DOHH2 (cell line): Measurements from ENCODE around the gene BNIPL.

ENCODE experiments used
- H3F3A ChIP-seq: fragments of 200-600 bp; sonication (generic), shearing (Covaris generic); 2 replicates; pipeline ENCODE4 v1.6.0; 2016; ENCODE audit warnings: antibody characterized with exemption, mild to moderate bottlenecking; ENCODE audit not compliant: control insufficient read depth, insufficient read depth
- H3K27ac ChIP-seq: fragments of 200-600 bp; sonication (generic); 2 replicates; pipeline ENCODE4 v1.5.1; 2014; ENCODE audit warnings: low read depth, mild to moderate bottlenecking, low read length, moderate library complexity
- H3K27me3 ChIP-seq: fragments of 200-600 bp; sonication (generic); 2 replicates; pipeline ENCODE4 v1.6.1; 2014; ENCODE audit warnings: mild to moderate bottlenecking, low read length, mixed read lengths; ENCODE audit not compliant: control insufficient read depth
- H3K36me3 ChIP-seq: fragments of 200-600 bp; sonication (generic); 2 replicates; pipeline ENCODE4 v1.6.1; 2014; ENCODE audit warnings: mild to moderate bottlenecking, low read length, moderate library complexity, mixed read lengths; ENCODE audit not compliant: control insufficient read depth
- H3K4me1 ChIP-seq: fragments of 200-600 bp; sonication (generic); 2 replicates; pipeline ENCODE4 v1.6.1; 2014; ENCODE audit warnings: mild to moderate bottlenecking, low read length, mixed read lengths; ENCODE audit not compliant: control insufficient read depth
- H3K4me2 ChIP-seq: fragments of 200-600 bp; sonication (generic); 2 replicates; pipeline ENCODE4 v1.6.0; 2014; ENCODE audit warnings: mild to moderate bottlenecking, low read length, moderate library complexity
- H3K4me3 ChIP-seq: fragments of 200-600 bp; sonication (generic); 2 replicates; pipeline ENCODE4 v1.5.1; 2014; ENCODE audit warnings: mild to moderate bottlenecking, low read length, mixed read lengths
- H3K79me2 ChIP-seq: fragments of 200-600 bp; sonication (generic); 2 replicates; pipeline ENCODE4 v1.6.1; 2014; ENCODE audit warnings: mild to moderate bottlenecking, low read length, mixed read lengths; ENCODE audit not compliant: control insufficient read depth
- H3K9me2 ChIP-seq: fragments of 200-600 bp; sonication (generic); replicated peaks from 2 replicates; pipeline ENCODE4 v1.6.1; 2014; ENCODE audit warnings: mild to moderate bottlenecking, low read length, mixed read lengths; ENCODE audit not compliant: control insufficient read depth
- H3K9me3 ChIP-seq: fragments of 200-600 bp; sonication (generic); 2 replicates; pipeline ENCODE4 v1.6.1; 2014; ENCODE audit warnings: antibody characterized with exemption, low read length, mixed read lengths; ENCODE audit not compliant: control insufficient read depth, insufficient read depth
- H4K20me1 ChIP-seq: fragments of 200-600 bp; sonication (generic); 2 replicates; pipeline ENCODE4 v1.6.0; 2014; ENCODE audit warnings: low read depth, mild to moderate bottlenecking, antibody characterized with exemption, low read length, moderate library complexity; ENCODE audit not compliant: control insufficient read depth, insufficient read depth
- CTCF ChIP-seq: fragments of 200-600 bp; sonication (generic); IDR thresholded peaks from one replicate; pipeline ENCODE4 v1.5.1; 2014; ENCODE audit warnings: antibody characterized with exemption, mild to moderate bottlenecking, low read depth, low read length; ENCODE audit not compliant: poor library complexity, severe bottlenecking
- EZH2phosphoT487 ChIP-seq: fragments of 200-600 bp; sonication (generic); IDR thresholded peaks from 2 replicates; pipeline ENCODE4 v1.6.1; 2017; ENCODE audit warnings: borderline replicate concordance, mild to moderate bottlenecking, antibody characterized with exemption, low read length, moderate library complexity, mixed read lengths

The BNIPL gene

GRCh38 chr1:151024540-151025146 lies 11.7 kb upstream of the BNIPL start:
- Histone ChIP-seq H3K9me2 (no peaks in the 10 kb centered on the region), H3K9me3 (no peaks in the 10 kb centered on the region), H3K27ac (no peak overlapping the region), H4K20me1 (no peaks in the 10 kb centered on the region), H3K79me2 (no peaks in the 10 kb centered on the region), H3K27me3 (no peaks in the 10 kb centered on the region), H3K4me1 (0 out of 2 replicates have a peak, but pooled peaks cover 2% of the 10 kb centered on the region), H3K4me2 (no peak overlapping the region), H3K36me3 (peaks cover 19% of the 10 kb centered on the region), H3F3A (no peaks in the 10 kb centered on the region), H3K4me3 (no peak overlapping the region)
- TF ChIP-seq CTCF (peak; percentile 85), EZH2phosphoT487 (no peak)

DNA sequence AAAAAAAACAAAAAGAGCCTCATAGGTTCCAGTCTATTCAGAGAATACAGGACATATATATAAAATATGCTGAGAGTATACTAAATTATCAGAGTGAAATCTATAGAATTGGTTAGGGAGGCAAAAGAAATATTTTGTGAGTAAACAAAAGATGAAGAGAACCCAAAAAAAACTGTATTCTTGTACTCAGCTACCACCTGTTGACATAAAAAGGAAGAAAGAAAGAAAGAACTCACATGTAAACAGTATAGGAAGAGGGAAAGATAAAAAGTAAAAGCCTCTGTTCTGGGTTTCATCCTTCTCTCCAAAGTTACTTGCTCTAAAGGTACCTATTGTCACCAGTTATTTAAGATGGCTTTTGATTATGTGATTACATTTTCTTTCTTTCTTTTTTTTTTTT lies 9.9 kb upstream of the BNIPL start:
- Histone ChIP-seq H3K4me3 (no peak overlapping the region), H3F3A (no peaks in the 10 kb centered on the region), H3K36me3 (peaks cover 24% of the 10 kb centered on the region), H3K27ac (no peak overlapping the region), H4K20me1 (no peaks in the 10 kb centered on the region), H3K9me2 (no peaks in the 10 kb centered on the region), H3K79me2 (no peaks in the 10 kb centered on the region), H3K4me2 (no peak overlapping the region), H3K27me3 (no peaks in the 10 kb centered on the region), H3K4me1 (0 out of 2 replicates have a peak, but pooled peaks cover 2% of the 10 kb centered on the region), H3K9me3 (no peaks in the 10 kb centered on the region)
- no peak for TF ChIP-seq EZH2phosphoT487
- no peak for TF ChIP-seq CTCF

GRCh38 chr1:151032164-151032563 lies 4.2 kb upstream of the BNIPL start:
- H4K20me1 ChIP-seq = no peaks in the 10 kb centered on the region
- H3K79me2 ChIP-seq = no peaks in the 10 kb centered on the region
- no peaks in the 10 kb centered on the region for H3F3A ChIP-seq
- H3K4me1 ChIP-seq = no peaks in the 10 kb centered on the region
- H3K9me3 ChIP-seq = no peaks in the 10 kb centered on the region
- H3K27ac ChIP-seq = no peak overlapping the region
- TF ChIP-seq EZH2phosphoT487 = no peak
- TF ChIP-seq CTCF = no peak
- H3K36me3 ChIP-seq = peaks cover 23% of the 10 kb centered on the region
- no peak overlapping the region for H3K4me3 ChIP-seq
- no peaks in the 10 kb centered on the region for H3K27me3 ChIP-seq
- H3K9me2 ChIP-seq = no peaks in the 10 kb centered on the region
- no peak overlapping the region for H3K4me2 ChIP-seq
